Brain pericyte (primary cell): ENCODE results near the gene NTRK3.
A peak's percentile ranks its signal among the peaks of the same experiment; 100 is the strongest.

Experiments used
- DNase-seq: peaks from one replicate; pipeline ENCODE4 v3.0.0-alpha.2; 2012; ENCODE audit warnings: low read depth, low spot score

NTRK3 gene

DNA sequence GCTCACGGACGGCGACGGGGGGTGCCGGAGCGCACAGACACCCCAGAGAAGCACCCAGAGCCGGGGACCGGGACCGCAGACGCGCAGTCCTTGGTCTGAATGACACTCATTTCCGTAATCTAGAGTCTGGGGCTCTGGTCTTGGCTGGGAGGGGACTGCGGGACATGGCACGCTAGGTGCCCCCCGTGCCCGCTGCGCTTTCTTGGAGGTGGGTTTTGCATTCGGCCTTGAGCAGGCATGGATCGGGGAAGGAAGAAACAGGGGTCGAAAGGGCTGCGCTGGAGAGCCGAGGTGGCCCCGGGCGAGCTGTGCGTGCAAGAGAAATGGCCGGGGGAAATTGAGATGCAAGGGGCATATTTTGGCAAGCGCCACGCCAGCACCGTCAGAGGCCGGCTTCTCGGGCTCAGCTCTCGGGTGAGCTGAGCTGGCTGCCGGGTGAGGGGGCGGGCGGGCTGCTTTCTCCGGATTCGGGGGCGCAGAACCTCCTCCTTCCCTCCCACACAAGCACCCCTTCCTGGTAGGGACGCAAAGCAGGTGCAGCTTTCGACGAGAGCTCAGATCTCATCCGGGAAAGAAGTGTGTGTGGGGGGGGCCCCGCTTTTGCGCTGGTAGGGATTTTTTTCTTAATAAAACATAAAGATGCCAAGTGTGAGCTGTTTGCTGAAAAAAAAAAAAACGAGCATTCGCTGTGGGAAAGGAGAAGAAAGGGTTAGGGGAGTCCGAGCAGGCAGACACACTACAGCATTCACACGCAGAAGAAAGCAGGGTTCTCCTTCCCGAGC, 963 bp upstream of the NTRK3 start:
- no peak for DNase-seq

- no peak for DNase-seq
Measured at GRCh38 chr15:88255484-88256278, 858 bp downstream of the NTRK3 start.

GRCh38 chr15:88255087-88255483, 1.5 kb downstream of the NTRK3 start:
- DNase-seq, result no peak

DNA sequence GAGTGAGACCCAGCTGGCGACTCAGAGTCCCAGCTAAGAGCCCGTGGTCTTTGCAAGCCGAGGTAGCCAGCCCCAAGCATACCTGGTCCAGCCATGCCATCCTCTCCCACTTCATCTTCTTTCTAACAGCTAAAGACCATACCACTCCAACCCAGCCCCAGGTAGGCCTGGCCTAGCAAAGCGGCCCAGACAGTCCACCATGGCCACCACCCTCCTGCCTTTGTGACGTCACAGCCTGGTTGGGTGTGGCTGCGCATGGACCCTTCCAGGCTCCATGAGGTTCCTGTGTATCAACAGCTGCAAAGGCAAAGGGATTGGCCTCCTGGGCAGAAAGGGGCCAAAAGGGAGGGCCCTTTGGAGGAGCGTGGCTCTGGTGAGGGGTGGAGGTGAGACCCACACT, 4.1 kb downstream of the NTRK3 start:
- no peak for DNase-seq

DNA sequence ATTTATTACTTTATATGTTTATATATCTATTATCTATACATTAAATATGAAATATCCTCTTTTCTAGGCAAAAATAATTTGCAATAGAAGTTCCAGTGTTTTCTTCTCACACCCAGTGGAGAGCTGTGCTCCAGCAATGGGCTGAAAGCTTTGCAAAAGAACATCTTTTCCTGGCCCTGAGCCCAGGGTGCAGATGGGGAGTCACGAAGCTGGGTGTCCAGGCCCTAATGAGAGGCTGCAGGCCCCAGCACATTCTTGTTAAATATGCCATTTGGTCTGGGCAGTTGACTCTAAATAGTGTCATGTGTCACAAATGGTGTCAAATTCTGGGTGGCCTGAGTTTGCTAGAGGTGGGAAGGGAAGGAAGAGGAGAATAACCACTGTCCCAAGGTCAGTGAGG, 5.7 kb downstream of the NTRK3 start:
- no peak for DNase-seq

DNA sequence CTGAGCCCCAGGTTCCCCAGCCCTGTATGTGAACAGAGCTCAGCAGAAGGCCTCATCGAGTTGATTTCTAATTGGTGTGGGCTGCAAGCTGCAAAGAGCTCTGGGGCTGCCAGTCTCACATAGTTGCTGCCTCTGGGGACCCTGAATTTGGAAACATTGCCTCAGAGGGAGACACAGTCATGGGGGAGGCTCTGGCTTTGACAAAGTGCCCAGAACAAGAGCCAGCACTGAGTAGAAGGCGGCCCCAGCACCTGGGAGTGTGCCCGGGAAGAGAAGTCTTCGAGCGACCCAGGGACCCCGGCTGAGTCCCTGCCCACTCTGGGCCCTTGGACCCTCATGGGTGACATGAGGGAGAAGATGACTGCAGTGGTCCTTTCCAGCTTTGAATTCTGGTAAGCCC, 7.3 kb downstream of the NTRK3 start:
- no peak for DNase-seq

- no peak for DNase-seq
Measured at GRCh38 chr15:88247914-88248313, 8.6 kb downstream of the NTRK3 start.

GRCh38 chr15:88246666-88247446, 9.7 kb downstream of the NTRK3 start:
- DNase-seq, result peak; percentile 22

DNA sequence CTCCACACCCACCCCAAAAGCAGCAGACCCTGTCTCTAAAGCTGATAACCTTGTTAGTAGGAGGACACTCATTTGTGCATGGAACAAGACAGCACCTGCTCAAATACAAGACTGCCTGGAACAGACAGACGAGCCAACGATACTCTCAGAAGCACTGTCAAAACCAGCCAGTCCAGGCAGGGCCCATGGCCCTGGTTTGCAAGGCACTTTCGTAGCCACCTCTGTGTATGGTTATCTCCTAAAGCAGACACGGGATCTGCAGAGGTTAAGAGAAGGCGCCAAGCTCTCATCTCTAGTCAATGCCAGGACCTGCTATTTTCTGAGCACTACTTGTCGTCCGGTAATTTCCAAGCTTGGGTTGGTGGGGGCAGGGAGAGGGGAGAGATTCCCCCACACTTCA, 10.5 kb downstream of the NTRK3 start:
- no peak for DNase-seq

DNA sequence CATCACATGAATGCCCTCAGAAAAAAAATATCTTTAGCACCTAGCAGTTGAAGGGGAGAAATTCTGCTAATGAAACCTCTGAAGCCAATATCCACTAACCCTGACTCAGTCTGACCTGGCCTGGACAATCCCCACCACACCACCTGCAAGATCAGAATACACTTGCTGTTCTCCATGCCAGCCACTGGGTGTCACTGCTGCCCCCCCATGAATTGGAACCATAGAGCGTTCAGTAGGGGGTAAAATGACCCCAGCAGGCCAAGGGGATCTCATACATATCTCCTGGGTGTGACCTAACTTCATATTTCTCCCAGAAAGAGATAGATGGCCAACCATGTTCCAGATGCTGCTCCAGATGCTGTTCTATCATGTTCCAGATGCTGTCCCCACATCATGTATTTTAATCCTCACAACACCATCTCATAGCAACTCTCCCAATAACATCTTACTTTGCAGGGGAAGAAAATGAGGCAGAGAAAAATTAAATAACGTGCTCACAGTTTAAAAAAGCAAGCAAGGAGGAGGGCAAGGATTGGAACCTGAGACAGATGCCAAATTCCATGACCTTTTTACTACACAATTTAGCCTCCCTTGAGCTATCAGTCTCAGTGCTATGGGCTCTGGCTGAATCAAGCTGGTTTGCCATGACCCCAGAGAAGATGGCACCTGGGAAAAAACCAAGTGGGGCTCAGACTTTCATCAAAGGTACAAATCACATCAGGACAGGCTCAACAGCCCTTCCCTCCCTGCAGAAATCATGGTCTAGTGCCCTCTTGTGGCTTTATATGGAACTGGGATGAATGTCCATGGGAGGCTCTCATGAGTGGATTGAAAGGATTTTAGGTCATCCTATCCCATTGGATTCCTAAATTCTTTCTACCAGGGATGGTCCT, 12.4 kb downstream of the NTRK3 start:
- DNase-seq, result no peak

GRCh38 chr15:88242586-88243555, 13.7 kb downstream of the NTRK3 start:
- DNase-seq, result no peak

GRCh38 chr15:88241461-88241860, 15.1 kb downstream of the NTRK3 start:
- no peak for DNase-seq

GRCh38 chr15:88241060-88241459, 15.5 kb downstream of the NTRK3 start:
- no peak for DNase-seq

GRCh38 chr15:88239594-88239993, 16.9 kb downstream of the NTRK3 start:
- no peak for DNase-seq

GRCh38 chr15:88238618-88239430, 17.7 kb downstream of the NTRK3 start:
- no peak for DNase-seq

GRCh38 chr15:88234711-88235110, 21.8 kb downstream of the NTRK3 start:
- no peak for DNase-seq

- no peak for DNase-seq
Measured at GRCh38 chr15:88233921-88234320, 22.6 kb downstream of the NTRK3 start.

GRCh38 chr15:88232771-88233201, 23.8 kb downstream of the NTRK3 start:
- no peak for DNase-seq
